ENCODE measurements around the gene ZFP30.

Gene ZFP30

GRCh38 chr19:37564624-37565369, 90.5 kb downstream of the ZFP30 start:
- DNase-seq (ENCODE audit: low spot score), result no peak
